ENCODE measurements around the gene SYTL1.

- TF ChIP-seq EZH2 (IDR thresholded peaks at IDR 0.05; ENCODE audit: insufficient read depth, poor library complexity, severe bottlenecking) (no peak), EZH2phosphoT487 (IDR thresholded peaks at IDR 0.05; ENCODE audit: insufficient read depth, low read depth) (no peak)
Observed at GRCh38 chr1:27353166-27353565, 11.3 kb downstream of the SYTL1 start.

All from GM23248 (cell line).